Stimulated activated CD8-positive, alpha-beta memory T cell treated with anti-CD3 and anti-CD28 coated beads, Interleukin-7, amount 100 ng/mL, for 48 hours (primary cell): ENCODE measurements around the gene TEAD3.

Experiments used
- DNase-seq, 2 donors: peaks; one replicate each; pipeline ENCODE4 v3.0.0-alpha.2; 2020; ENCODE audit warnings: low read depth in 1 of 2; ENCODE audit errors: extremely low read depth in 1 of 2

The TEAD3 gene

GRCh38 chr6:35514587-35514986 is 17.7 kb upstream of the TEAD3 start:
- DNase-seq = no peak

GRCh38 chr6:35512740-35513139 is 15.9 kb upstream of the TEAD3 start, which contains the start of gene TULP1:
TSS of gene TULP1 (minus strand) at chr6:35512896. CDS start at chr6:35512858, 38 bp downstream.
- DNase-seq = no peak

- DNase-seq = no peak
Measured at GRCh38 chr6:35512006-35512405, 15.1 kb upstream of the TEAD3 start.

GRCh38 chr6:35511562-35511941 is 14.7 kb upstream of the TEAD3 start:
- no peak for DNase-seq

- no peak for DNase-seq
Measured at GRCh38 chr6:35510916-35511561, 14.2 kb upstream of the TEAD3 start.

- no peak for DNase-seq
Measured at GRCh38 chr6:35508542-35508941, 11.7 kb upstream of the TEAD3 start.

- DNase-seq = no peak
Measured at GRCh38 chr6:35508027-35508426, 11.1 kb upstream of the TEAD3 start.

- DNase-seq = no peak
Measured at GRCh38 chr6:35507221-35507620, 10.3 kb upstream of the TEAD3 start.

GRCh38 chr6:35506536-35506935 is 9.7 kb upstream of the TEAD3 start:
- no peak for DNase-seq

- no peak for DNase-seq
Measured at GRCh38 chr6:35505999-35506412, 9.1 kb upstream of the TEAD3 start.

- no peak for DNase-seq
Measured at GRCh38 chr6:35503534-35503933, 6.7 kb upstream of the TEAD3 start.

GRCh38 chr6:35501784-35502183 is 4.9 kb upstream of the TEAD3 start:
- DNase-seq = no peak

GRCh38 chr6:35500782-35501181 is 3.9 kb upstream of the TEAD3 start:
- no peak for DNase-seq

GRCh38 chr6:35499372-35499771 is 2.5 kb upstream of the TEAD3 start:
- DNase-seq = no peak

GRCh38 chr6:35498422-35499067 is 1.7 kb upstream of the TEAD3 start:
- DNase-seq = no peak

- peak in 1 of 2 donors; percentile 28 for DNase-seq
Measured at GRCh38 chr6:35497571-35498421, 917 bp upstream of the TEAD3 start.

GRCh38 chr6:35496036-35496840 is 641 bp downstream of the TEAD3 start:
- no peak for DNase-seq

- no peak for DNase-seq
Measured at GRCh38 chr6:35495258-35496035, 1.4 kb downstream of the TEAD3 start.

GRCh38 chr6:35494161-35494563 is 2.7 kb downstream of the TEAD3 start:
- no peak for DNase-seq

GRCh38 chr6:35493307-35493983 is 3.4 kb downstream of the TEAD3 start:
- no peak for DNase-seq
